HEK293T (cell line): ENCODE results near the gene DNAH10.

Experiments
- ARNT ChIP-seq: fragments of 450-650 bp; IDR thresholded peaks from 2 replicates; pipeline ENCODE4 v1.6.1; 2017; ENCODE audit warnings: mild to moderate bottlenecking
- BHLHE40 ChIP-seq: fragments of 450-650 bp; IDR thresholded peaks from 2 replicates; pipeline ENCODE4 v1.6.1; 2016; ENCODE audit warnings: mild to moderate bottlenecking, moderate library complexity, borderline replicate concordance
- CTBP1 ChIP-seq: fragments of 450-650 bp; IDR thresholded peaks from 2 replicates; pipeline ENCODE4 v1.6.1; 2016; ENCODE audit warnings: borderline replicate concordance
- FOXA1 ChIP-seq: fragments of 450-650 bp; IDR thresholded peaks from 2 replicates; pipeline ENCODE4 v1.6.1; 2016; ENCODE audit warnings: mild to moderate bottlenecking
- FOXK2 ChIP-seq: fragments of 450-650 bp; IDR thresholded peaks from 2 replicates; pipeline ENCODE4 v1.6.1; 2016; ENCODE audit warnings: mild to moderate bottlenecking
- FOXM1 ChIP-seq: fragments of 450-650 bp; IDR thresholded peaks from 2 replicates; pipeline ENCODE4 v1.6.1; 2017; ENCODE audit warnings: mild to moderate bottlenecking, borderline replicate concordance
- HDGF ChIP-seq: fragments of 450-650 bp; IDR thresholded peaks from 2 replicates; pipeline ENCODE4 v1.6.1; 2017; ENCODE audit warnings: antibody characterized with exemption, borderline replicate concordance
- L3MBTL2 ChIP-seq: fragments of 450-650 bp; conservative IDR thresholded peaks from 2 replicates; pipeline ENCODE4 v1.6.1; 2016; ENCODE audit warnings: mild to moderate bottlenecking
- SP1 ChIP-seq: fragments of 450-650 bp; IDR thresholded peaks from 2 replicates; pipeline ENCODE4 v1.6.1; 2017
- SUZ12 ChIP-seq: fragments of 450-650 bp; IDR thresholded peaks from 2 replicates; pipeline ENCODE4 v1.6.1; 2016; ENCODE audit warnings: mild to moderate bottlenecking
- TARDBP ChIP-seq: fragments of 450-650 bp; IDR thresholded peaks from 2 replicates; pipeline ENCODE4 v1.6.1; 2016
- TF ChIP-seq, protein P1 (sequence below): fragments of 450-650 bp; IDR thresholded peaks from 2 replicates; pipeline ENCODE4 v1.6.1; 2016

DNA sequence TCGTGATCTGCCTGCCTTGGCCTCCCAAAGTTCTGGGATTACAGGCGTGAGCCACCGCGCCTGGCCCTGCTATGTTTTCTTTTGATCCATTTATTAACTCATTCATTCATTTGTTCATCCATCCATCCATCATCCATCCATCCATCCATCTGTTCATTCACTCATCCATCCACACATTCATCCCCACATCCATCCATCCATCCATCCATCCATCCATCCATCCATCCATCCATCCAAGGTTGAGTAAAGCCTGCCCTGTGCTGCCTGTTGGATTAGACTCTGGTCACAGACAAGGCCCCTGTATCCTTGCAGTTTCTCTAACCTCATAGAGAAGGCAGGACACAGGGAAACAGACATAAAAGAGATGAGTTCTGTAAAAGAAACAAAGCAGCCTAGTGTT, 44.9 kb downstream of the DNAH10 start:
- TF ChIP-seq FOXK2: no peak
- TF ChIP-seq FOXM1: no peak
- TF ChIP-seq, protein P1, sequence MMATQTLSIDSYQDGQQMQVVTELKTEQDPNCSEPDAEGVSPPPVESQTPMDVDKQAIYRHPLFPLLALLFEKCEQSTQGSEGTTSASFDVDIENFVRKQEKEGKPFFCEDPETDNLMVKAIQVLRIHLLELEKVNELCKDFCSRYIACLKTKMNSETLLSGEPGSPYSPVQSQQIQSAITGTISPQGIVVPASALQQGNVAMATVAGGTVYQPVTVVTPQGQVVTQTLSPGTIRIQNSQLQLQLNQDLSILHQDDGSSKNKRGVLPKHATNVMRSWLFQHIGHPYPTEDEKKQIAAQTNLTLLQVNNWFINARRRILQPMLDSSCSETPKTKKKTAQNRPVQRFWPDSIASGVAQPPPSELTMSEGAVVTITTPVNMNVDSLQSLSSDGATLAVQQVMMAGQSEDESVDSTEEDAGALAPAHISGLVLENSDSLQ: no peak
- no peak for TF ChIP-seq SP1
- no peak for TF ChIP-seq SUZ12
- TF ChIP-seq FOXA1: no peak
- TF ChIP-seq TARDBP: no peak
- no peak for TF ChIP-seq BHLHE40
- TF ChIP-seq HDGF: no peak
- no peak for TF ChIP-seq ARNT
- TF ChIP-seq CTBP1: no peak
- TF ChIP-seq L3MBTL2: no peak
